GM21825 (cell line): ENCODE data around the gene RBFOX1.

ENCODE experiments used
- ATAC-seq: cut with Tn5 transposase; IDR thresholded peaks from one replicate; pipeline ENCODE4 v1.9.1; 2021; ENCODE audit warnings: mild to moderate bottlenecking, moderate library complexity; ENCODE audit not compliant: unreplicated experiment

The RBFOX1 gene

GRCh38 chr16:7372095-7372494, 39.5 kb downstream of the RBFOX1 start:
- no peak for ATAC-seq

DNA sequence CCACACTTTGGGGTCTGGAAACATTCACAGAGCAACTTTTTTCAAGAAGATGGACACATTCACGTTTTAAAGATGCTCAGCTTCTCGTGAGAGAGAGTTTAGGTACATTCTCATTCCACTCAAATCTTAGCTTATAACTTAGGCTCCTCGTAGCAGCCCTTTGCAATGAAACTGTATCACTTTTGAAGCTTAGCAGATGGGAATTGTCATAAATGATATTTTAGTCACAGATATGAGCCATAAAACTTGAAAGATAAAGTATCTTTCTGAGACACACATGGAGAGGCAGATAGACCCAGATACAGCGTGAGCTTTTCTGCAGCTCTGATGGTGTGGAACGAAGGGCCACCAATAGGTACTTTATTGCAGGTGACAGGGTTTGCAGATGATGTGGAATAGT, 41.1 kb downstream of the RBFOX1 start:
- no peak for ATAC-seq

GRCh38 chr16:7374614-7375174, 42.0 kb downstream of the RBFOX1 start:
- no peak for ATAC-seq

GRCh38 chr16:7376227-7376626, 43.6 kb downstream of the RBFOX1 start:
- ATAC-seq = no peak

- ATAC-seq = no peak
These were observed 44.6 kb downstream of the RBFOX1 start for GRCh38 chr16:7377231-7377630.

- no peak for ATAC-seq
These were observed 45.5 kb downstream of the RBFOX1 start for GRCh38 chr16:7378024-7378695.

DNA sequence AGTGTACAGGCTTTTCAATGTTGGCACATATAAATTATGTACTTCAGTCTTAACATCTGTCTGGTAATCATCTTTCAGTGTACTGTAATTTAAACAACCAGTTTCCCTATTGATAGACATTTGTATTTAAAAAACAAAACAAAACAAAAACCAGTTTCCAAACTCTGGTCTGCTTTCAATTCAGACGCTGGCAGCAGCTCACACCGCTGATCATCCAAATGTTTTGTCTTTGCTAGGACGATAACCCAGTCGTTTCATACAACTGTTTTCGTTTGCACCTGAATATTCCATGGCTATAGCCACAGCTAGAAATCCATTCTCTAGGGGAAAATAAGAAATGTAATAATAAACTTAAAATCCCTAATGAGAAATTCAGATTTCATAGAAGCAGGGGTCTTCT, 47.8 kb downstream of the RBFOX1 start:
- ATAC-seq = no peak

DNA sequence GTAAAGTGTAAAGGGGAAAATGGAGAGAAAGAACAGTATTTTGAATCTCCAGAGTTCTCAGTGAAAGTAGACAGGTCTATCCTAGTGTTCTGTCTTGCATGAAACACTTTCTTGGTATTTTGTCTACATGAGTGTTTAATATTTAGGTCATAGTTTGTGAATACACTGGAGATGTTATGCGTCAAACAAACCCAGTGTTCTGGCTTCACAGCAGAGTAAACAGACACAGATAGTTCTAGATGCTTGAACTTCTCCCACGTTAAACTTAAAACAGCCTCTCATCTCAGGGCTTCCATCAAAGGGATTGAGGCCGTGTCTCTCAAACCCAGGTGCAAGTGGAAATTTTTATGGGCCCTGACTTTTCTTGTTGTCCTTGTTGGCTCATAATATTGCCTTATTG, 48.3 kb downstream of the RBFOX1 start:
- ATAC-seq = no peak

- ATAC-seq = no peak
These were observed 49.0 kb downstream of the RBFOX1 start for GRCh38 chr16:7381671-7382070.

DNA sequence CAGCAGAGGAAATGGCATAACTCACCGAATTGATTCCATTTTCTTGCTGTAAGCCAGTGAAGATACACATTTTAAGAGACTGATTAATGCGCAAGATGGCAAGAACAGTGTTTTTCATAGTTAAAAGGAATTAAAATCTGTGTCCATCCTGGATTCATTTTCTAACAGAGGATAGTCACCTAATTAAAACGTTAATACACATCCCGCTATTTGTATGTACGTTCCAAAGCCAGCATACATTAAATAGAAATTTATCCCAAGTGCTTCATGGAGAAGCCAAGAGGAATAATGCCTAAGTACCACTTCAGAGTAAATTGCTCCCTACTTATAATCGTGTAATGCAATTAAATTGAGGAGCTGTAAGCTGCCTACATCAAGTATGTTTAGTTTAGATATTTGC, 49.9 kb downstream of the RBFOX1 start:
- no peak for ATAC-seq

- no peak for ATAC-seq
These were observed 58.3 kb downstream of the RBFOX1 start for GRCh38 chr16:7390974-7391373.

GRCh38 chr16:7391694-7392093, 59.0 kb downstream of the RBFOX1 start:
- ATAC-seq = no peak

DNA sequence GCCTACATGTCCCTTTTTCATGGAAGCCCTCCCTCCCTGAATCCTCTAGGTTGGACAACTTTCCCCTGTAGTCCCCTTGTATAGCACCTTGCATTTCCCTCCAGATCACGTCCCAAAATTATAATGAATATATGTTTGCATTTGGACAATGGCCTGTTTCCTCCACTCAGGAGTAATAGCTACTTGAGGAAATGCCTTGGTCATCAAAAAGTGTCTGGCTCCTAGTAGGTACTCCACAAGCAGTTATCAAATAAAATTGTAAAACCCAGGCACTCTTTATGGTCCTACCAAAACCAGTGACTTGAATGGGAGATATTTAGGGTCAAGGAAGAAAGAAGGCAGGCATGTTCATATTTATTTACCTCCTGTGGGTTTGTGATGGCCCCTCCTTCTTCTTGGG, 59.6 kb downstream of the RBFOX1 start:
- no peak for ATAC-seq

DNA sequence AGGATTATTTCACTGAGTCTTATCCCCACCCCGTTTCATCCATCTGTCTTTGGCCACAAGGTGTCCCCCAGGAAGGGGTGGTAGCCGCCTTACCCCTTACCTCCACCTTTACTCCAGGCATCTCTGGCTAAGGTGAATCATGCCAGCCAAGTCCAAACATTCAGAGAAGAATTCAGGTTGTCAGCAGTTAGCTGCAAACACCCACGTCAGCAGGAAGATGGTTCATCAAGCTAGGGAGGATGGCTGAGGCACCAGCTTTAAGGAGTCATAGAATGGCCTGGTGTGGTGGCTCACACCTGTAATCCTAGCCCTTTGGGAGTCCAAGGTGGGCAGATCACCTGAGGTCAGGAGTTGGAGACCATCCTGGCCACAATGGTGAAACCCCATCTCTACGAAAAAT, 61.0 kb downstream of the RBFOX1 start:
- ATAC-seq = no peak

GRCh38 chr16:7394720-7395336, 62.2 kb downstream of the RBFOX1 start:
- ATAC-seq = no peak

GRCh38 chr16:7397901-7398300, 65.3 kb downstream of the RBFOX1 start:
- no peak for ATAC-seq

DNA sequence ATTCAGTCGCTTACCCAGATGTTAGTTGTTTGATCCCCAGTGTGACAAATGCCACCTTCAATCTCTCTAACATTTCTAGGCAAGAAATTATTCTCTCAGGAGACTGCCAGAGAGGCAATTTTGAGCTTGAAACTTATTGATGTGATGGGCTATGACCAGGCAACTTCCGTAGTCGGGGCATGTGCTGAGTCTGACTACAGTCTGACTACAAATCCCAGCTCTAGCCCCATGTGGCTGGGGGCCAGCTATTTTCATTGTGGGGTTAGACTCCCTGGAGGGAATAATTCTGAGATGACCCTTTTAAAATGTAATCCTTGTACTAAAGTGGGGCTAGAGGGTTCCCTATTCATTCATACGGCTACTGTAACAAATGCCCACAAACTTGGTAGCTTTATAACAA, 65.9 kb downstream of the RBFOX1 start:
- no peak for ATAC-seq

- ATAC-seq = no peak
These were observed 66.7 kb downstream of the RBFOX1 start for GRCh38 chr16:7399296-7399695.

- no peak for ATAC-seq
These were observed 67.7 kb downstream of the RBFOX1 start for GRCh38 chr16:7400117-7400890.

- no peak for ATAC-seq
These were observed 71.6 kb downstream of the RBFOX1 start for GRCh38 chr16:7404217-7404616.

DNA sequence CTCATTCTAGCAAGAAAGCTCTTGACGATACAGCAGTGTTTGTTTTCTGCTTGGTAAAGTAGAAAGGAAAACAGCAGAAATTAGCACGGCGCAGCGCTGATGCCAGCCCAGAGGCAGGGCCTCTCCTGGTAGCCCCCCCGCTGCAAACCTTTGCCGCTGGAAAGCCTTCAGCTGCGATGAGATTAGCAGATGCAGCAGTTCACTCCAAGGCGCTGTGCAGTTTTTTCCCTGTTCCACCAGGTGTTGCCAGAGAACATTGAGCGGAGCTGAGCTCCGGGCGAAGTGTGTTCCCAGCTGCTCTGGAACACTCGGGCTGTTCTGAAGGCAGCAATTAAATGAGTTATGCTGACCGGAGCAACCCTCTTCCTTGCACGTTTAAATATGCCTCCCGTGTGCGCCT, 72.5 kb downstream of the RBFOX1 start:
- no peak for ATAC-seq
